GM19239 (cell line): ENCODE measurements around the gene PRKG1.
"Not testable (repeated sequence)": the region's sequence is repeated elsewhere in the genome, so short reads cannot be mapped to it uniquely, and the experiment has no call there.

Experiments used
- DNase-seq: peaks from one replicate; pipeline ENCODE4 v3.0.0; 2011; ENCODE audit warnings: low spot score; ENCODE audit not compliant: insufficient read length
- FAIRE-seq: peaks from 2 replicates; lab custom pipeline; 2011; peaks lifted over from hg19 to GRCh38; lab: Jason Lieb, UNC

Gene PRKG1

DNA sequence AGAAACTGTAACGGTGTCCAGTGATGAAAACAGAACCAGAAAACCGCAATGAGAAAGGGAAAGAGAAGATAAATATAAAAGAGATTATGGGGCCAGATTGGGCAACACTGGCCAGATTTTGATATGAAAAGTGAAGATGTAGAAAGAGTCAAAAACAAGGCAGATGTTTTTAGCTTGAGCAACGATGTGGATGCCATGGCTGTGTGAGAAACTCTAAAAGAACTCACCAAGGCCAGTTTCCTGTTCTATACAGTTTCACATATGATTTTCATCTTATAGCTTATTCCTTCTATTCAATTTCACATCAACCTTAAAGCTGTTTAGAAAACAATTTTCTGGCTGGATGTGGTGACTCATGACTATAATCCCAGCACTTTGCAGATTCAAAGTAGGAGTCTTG lies 588.8 kb downstream of the PRKG1 start:
- FAIRE-seq (no peak), DNase-seq (no peak)

DNA sequence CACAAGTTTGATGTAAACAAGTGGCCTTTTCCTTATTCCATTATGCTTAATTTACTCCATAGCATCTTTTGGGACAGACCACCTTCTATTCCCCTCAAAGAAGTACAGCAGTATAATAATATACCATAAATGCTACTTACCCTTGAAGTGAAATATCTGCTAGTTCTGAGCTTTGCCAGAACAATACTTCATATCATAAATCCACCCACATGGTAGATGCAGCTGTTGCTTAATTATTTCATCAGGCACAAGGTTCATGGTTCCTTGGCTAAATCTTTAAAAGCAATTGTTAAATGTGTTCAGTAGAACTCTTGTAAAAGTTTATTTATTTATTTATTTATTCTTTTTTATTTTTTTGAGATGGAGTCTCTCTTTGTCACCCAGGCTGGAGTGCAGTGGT lies 592.2 kb downstream of the PRKG1 start:
- FAIRE-seq: no peak
- no peak for DNase-seq

DNA sequence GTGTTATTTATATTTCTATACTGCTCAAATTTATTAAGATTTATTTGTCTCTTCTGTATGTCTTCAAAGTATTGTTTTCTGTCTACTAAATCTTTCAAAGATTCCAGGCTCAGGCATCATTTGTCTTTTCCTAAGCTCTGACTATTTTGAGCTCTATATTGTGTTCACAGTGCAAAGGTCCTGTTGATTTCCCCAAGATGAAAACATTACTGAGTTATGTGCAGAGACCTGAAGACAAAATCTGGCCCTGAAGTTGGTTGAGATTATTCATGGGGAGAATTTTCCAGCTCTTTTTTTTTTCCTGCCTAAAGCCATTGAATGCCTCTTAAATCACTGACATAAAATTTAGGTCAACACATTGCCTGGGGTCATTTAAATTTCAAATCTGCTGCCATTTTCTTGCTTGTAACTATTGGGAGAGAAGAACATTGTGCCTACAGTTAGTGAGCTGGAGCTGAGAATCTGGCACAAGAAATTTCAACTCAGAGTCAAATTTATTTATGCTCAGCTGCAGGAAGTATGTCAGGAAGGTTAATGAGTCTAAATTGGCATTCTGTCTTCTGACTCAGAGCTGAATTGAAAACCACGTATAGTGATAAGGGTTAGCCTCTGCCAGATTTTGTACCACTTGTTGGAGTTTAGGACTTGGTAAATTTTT lies 593.5 kb downstream of the PRKG1 start:
- DNase-seq: no peak
- FAIRE-seq: no peak

DNA sequence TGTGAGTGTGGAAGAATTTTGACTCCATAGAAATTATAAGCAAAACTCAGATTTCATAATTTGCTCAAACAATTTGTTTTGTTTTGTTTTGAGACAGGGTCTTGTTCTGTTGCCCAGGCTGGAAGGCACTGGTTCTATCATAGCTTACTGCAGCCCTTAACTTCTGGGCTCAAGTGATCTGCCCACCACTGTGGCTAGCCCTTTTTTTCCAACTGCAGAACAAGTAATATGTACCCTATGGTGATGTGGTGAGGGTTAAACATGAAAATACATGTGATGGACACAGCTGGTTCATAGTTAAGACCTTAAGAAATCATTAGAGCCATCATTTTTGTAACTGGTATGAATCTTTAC lies 594.0 kb downstream of the PRKG1 start:
- DNase-seq: no peak
- FAIRE-seq: peak; percentile 33

DNA sequence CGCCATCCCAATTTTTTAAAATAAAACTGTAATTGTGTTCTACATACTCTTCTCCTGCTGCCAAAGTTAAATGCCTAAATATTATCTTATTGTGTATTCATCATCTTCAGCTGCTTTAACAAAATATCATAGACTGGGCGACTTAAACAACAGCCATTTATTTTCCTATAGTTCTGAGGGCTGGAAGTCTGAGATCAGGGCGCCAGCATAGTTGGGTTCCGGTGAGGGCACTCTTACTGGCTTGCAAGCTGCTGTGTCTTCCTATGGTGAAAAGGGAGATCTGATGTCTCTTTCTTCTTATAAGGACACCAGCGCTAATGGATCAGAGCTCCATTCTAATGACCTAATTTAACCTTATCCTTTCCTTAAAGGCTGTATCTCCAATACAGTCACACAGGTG lies 594.8 kb downstream of the PRKG1 start:
- peak; percentile 47 for FAIRE-seq
- no peak for DNase-seq

DNA sequence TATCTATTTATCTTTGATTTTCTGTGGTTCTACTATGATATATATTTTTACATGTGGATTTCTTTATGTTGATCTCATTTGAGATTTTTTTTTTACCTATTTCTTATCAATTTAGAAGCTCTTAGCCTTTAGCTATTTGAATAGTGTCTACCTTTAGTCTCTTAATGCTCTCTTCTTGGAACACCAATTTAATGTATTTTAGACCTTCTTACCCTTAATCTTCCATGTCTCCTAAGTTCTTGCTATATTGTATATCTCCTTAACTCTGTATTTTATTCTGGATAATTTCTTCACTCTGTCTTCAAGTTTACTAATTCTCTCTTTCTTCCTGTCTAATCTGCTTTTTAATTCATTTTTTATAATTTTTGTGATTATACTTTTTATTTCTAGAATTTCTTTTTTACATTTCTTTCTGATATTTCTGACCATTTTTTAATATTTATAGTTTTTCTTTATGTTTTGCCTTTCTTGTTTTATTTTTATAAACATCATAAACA lies 597.8 kb downstream of the PRKG1 start:
- FAIRE-seq: no peak
- no peak for DNase-seq

DNA sequence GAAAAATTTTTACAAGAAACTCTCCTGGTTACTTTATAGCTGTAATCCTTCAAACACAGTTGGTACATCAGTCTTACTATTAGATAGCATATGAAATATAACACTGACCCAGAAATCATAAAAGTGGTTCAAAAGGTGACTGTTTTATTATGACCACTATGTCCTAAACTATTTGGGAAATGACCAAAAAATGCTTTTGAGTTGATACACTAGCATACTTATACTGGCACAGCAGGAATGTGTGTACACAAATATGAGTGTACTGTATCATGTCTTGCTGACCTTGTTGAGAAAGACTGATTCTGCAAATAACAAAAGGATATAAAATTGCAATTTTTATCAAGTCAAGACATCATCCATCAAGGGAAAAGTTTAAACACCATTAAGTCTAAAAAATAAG lies 600.8 kb downstream of the PRKG1 start:
- FAIRE-seq (no peak), DNase-seq (no peak)

DNA sequence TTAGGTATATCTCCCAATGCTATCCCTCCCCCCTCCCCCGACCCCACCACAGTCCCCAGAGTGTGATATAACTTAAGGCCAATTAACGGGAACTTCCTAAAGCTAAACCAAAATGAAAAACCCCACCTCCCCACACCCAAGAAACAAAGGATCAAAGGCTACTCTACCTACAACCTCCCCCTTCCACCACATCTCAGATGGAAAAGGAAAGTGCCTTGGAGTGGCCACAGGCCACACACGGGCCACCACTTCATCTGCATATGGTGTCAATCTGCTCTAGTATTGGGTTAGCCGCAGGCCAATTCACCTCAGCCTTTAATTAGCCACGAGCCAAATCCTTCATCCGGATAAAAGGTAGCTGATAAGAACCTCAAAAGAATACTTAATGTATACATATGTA lies 605.6 kb downstream of the PRKG1 start:
- no peak for FAIRE-seq
- no peak for DNase-seq

DNA sequence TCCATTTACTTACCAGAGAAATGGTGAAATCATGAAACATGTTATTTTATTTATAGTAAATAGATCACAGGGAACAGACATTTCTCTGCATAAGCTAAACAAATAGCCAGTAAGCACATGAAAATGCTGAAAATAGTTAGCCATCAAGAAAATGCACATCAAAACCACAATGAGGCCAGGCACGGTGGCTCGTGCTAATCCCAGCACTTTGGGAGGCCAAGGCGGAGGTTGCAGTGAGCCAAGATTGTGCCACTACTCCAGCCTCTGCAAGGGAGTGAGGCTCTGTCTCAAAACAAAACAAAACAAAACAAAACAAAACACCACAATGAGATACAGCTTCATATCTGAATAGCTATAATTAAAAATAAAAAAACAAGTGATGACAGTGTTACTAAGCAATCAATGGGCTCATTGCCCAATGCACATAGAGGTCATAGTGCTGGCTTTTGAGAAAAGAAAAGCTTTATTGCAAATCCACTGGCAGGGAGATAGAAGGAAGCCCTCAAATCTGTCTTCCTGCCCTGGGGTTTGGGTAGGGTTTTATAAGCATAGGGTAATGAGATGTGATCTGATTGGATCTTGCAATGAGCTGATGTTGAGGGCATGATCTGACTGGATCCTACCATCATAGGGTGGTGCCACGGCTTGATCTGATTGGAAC lies 608.9 kb downstream of the PRKG1 start:
- FAIRE-seq (no peak), DNase-seq (no peak)

DNA sequence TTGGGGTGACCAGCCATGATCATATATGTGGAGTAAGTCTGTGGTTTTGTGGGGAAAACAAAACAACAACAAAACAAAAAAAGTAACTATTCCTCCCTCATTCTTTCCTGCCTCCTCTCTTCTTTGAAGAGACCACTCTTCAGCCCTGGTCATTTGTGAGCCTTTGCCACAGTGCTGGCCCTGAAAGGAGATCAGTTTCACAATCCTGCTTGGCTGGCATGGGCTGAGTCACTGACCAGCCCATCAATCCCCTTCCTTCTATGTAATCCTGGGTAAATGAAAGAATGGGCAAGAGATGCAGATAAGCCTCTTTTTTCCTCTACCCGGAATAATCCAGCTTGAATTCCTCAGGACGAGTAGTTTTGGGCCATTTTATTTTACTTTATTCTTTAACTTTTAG lies 611.5 kb downstream of the PRKG1 start:
- FAIRE-seq (no peak), DNase-seq (no peak)

DNA sequence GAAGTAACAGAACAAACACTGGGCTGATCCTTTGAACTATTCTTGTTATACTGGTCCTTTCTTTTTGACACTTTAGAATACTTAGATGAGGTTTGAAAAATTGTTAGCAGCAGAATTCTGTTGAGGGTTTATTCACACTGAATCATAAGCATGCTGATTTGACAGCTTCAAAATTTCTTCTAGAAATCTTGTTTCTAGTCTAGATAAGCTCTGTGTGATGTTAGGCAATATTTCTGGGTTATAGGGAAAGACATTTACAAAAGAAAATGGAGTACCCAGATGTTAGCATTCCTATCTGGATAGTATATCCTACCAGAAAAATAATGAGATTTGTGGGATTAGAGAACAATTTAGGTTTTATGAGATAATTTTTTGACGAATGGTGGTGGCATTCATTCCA lies 613.0 kb downstream of the PRKG1 start:
- DNase-seq (no peak), FAIRE-seq (no peak)

DNA sequence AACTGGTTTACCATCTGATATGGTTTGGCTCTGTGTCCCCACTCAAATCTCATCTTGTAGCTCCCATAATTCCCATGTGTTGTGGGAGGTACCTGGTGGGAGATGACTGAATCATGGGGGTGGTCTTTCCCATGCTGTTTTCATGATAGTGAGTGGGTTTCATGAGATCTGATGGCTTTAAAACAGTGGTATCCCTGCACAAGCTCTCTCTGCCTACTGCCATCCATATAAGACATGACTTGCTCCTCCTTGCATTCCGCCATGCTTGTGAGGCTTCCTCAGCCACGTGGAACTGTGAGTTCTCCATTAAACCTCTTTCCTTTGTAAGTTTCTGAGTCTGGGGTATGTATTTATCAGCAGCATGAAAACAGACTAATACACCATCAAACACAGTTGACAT lies 614.5 kb downstream of the PRKG1 start:
- not testable (repeated sequence) for FAIRE-seq, DNase-seq

DNA sequence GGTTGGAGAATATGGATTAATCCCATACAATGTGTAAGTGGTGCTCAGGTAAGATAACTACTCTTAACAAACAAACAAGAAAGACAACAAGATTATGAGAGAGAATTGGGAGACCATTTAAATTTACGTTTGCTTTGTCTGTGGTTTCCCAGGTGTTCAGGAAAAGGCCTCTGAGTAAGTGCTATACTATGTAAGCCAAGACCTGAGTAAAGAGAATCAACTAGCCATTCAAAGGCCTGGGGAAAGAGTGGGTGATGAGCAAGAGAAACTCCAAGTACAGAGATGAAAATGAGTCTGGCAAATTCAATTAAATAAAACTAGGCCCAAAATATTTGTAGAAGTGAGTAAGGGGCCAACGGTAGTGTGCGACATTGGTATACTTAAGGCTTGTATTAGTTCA lies 615.2 kb downstream of the PRKG1 start:
- FAIRE-seq (no peak), DNase-seq (no peak)

DNA sequence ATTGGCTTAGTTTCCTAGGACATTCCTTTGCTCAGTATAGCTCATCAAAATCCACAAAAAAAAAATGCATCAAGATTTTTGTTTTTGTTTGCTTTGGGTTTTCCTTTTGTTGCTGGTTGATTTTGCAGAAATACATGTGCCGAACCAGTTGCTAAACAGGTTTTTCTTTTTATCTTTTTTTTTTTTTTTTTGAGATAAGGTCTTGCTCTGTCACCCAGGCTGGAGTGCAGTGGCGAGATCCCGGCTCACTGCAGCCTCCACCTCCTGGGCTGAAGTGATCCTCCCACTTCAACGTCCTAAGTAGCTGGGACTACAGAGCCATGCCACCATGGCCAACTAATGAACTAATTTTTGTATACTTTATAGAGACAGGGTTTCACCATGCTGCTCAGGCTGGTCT lies 616.8 kb downstream of the PRKG1 start:
- no peak for FAIRE-seq
- DNase-seq: no peak

DNA sequence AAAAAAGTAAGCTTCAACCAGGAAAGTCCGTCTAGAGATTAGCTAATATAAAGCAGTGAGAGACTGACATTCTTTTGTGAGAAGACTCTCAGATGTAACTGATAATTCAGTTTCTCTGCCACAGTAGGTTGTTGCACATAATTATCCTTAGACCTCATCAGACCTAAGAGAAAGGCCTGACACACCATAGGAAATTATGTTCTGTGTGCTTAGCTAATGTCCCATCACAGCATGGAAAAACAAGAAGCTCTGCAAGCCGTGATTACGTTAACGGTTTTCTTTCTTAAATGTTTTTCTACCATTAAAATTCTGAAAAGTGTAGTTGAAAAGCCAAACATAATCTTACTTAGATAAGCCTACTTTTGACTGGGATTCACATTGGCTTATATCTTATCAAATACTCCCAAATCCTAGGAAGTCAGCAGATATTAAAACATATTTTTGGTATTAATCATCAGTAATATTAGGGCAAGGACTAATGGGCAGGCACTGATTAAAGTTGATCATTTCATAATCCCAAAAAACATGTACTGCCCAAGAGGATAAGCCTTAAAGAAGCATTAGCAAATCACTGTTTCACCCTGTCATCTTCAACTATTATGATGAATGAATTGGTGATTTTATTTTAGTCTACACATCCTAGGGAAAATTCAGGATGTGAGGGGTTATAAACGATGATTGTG lies 619.9 kb downstream of the PRKG1 start:
- DNase-seq (no peak), FAIRE-seq (no peak)

DNA sequence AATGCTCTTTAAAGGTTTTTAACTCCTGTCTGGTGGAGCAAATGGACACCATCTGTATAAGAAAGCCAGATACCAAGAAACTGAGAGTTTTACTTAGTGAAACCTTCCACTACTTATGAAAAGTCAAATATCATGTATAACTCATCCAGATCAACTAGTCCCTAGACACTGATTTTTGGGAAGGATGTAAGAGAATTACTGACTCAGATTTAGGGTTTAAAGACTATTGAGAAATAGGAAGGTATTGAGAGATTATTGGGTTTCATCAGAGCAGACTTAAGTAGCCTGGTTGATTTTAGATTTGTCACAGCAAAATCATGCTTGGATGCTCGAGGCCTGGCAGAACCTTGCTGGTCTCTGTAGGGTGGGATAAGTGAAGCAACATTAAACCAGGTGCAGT lies 622.0 kb downstream of the PRKG1 start:
- DNase-seq: no peak
- no peak for FAIRE-seq

DNA sequence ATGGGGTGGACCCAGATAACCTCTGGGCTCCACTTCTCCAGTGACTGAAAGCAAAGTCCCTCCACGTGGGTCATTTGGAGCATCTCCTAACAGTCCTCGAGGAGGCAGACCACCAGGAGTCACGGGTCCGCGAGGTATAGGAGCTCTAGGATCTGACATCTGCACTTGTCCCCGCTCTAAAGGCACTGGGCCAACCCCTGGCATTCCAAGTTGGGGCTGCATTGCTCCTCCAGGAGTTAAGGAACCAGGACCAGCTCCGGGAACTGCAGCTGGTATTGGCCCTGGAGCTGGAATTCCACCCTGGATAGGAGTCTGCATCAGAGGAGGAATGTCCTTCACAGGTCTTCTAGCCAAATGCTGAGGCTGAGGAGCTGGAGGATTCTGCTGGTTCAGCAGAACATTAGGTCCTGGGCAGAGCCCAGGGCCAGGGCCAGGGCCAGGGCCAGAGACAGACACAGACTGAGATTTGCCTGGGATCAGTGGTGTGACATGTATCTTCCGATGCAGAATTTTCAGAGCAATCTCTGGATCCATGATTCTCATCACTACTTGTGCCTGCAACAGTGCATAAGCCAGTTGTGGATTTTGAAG lies 624.3 kb downstream of the PRKG1 start:
- DNase-seq (no peak), FAIRE-seq (no peak)

DNA sequence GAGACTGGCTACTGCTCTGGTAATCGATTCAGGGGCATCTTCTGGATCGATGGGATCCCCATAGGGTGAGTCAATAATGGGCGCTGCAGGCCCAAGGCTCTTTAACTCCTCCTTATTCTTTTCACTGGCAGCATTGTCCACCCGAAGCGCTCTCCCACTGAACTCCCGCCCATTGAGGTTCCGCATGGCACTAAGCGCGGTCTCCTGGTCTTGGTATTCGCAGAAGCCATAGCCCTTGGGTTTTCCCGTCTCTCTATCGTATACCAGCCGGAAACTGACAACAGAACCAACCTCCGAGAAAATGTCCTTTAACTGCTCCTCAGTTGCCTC lies 624.8 kb downstream of the PRKG1 start:
- FAIRE-seq (peak; percentile 28), DNase-seq (no peak)

DNA sequence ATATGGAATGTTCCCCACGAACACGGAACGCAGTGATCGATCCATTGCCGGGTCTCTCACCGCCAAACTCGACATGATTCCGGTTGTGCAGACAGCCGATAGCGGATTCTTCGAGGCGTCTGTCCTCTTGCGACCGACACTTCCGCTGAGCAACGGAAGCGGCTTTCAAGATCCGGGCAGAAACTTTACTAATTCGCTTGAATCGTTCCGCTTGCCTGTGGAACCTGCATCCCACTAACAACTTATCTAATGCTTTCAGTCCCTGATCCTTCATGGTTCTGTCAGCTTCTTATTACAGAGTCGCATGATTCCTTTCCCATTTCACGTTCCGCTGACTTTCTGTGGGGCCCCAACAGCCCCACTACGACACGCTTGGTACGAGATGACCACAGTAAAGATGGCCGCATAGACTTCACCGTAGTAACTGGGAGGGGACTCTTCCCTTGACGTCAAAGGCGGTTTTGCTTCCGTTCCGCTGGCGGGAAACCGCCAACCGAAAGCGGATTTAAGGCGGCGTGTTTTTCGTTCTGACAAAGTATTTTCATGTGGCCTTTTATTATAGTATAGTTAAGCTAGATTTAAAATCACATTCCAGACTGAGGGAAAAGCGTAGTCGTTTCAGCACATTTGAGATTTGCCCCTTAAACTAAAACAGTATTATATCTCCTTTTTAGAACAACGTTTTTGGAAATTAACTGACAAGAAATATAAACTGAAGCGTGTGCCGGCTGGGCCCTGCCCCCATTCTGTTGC lies 625.4 kb downstream of the PRKG1 start, which contains the start of gene CSTF2T:
TSS of gene CSTF2T (minus strand) at position 121 of the 753 bp plus-strand sequence. CDS start at position 75, 46 bp downstream.
- peak; percentile 99 for FAIRE-seq
- DNase-seq: peak; percentile 23

DNA sequence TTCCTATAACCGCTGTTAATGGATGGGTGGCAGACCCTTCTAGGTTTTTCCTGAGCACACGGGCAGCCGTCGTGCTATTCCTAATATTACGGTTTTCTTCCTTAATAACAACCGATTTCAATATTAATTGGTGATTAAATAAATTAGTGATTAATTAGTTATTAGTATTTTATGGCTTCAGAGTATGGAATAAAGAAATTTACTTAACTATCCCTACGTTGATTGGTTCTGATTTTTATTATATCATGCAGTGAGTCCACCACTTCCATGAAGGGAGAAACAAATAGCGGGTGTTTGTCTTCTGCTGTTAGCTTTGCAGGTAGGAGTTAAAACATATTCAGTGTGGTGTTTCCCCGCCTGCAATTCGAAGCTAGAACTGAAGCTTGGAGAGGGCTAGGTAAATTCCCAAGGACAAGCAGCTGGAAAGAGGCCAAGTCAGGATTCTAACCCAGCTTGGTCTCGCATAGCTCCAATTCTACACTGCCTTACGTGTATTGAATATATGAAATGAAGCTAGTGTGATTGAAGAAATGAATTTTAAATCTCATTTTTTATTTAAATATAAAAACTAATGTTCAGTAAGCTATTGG lies 626.0 kb downstream of the PRKG1 start:
- FAIRE-seq: peak; percentile 18

More for the DNA sequence above, 626.0 kb downstream of the PRKG1 start:
- DNase-seq: no peak
